IgD-negative memory B cell (primary cell): ENCODE results near the gene ACBD7. TPM values are rescaled to one million over a fixed set of nuclear protein-coding genes. Genes with fewer than 3 reads are reported as not detected.

Source experiments
- H3K27ac Mint-ChIP-seq, 3 donors: one replicate each; pipeline ENCODE4 v1.8.0; 2020 to 2022; ENCODE audit warnings: mild to moderate bottlenecking in 3 of 3, mixed read lengths in 3 of 3, moderate library complexity in 1 of 3
- H3K27me3 Mint-ChIP-seq: one replicate; pipeline ENCODE4 v1.8.0; 2021; ENCODE audit warnings: mixed read lengths
- H3K36me3 Mint-ChIP-seq: one replicate; pipeline ENCODE4 v1.8.0; 2020; ENCODE audit warnings: mild to moderate bottlenecking, mixed read lengths
- H3K4me1 Mint-ChIP-seq, 3 donors: one replicate each; pipeline ENCODE4 v1.8.0; 2020 to 2022; ENCODE audit warnings: mixed read lengths in 3 of 3, mild to moderate bottlenecking in 1 of 3
- H3K4me3 Mint-ChIP-seq, 4 donors: one replicate each; pipeline ENCODE4 v1.8.0; 2020 to 2022; ENCODE audit warnings: mild to moderate bottlenecking in 4 of 4, mixed read lengths in 4 of 4, moderate library complexity in 3 of 4
- H3K9me3 Mint-ChIP-seq, 3 donors: one replicate each; pipeline ENCODE4 v1.8.0; 2020 to 2021; ENCODE audit warnings: mixed read lengths in 3 of 3, mild to moderate bottlenecking in 1 of 3
- polyA plus RNA-seq: library from polyadenylated mRNA; unstranded; fragments of 300-500 nt; fragmentation: Illumina TruSeq; gene quantifications from one replicate; pipeline ENCODE4 v1.2.3, GENCODE V29; 2021

Gene ACBD7
- polyA plus RNA-seq, 1 donor from 2014 or later: not detected

GRCh38 chr10:15060638-15061037 lies 27.9 kb downstream of the ACBD7 start:
- peaks cover 5% of the 10 kb centered on the region for H3K36me3 Mint-ChIP-seq
- H3K27ac Mint-ChIP-seq: no peak overlapping the region
- peaks cover 9% of the 10 kb centered on the region for H3K27me3 Mint-ChIP-seq
- peaks cover 14 to 26% (median 19%) of the 10 kb centered on the region in 3 donors for H3K9me3 Mint-ChIP-seq
- H3K4me3 Mint-ChIP-seq: peak overlapping the region in 1 of 4 donors; percentile 5
- no peaks in the 10 kb centered on the region for H3K4me1 Mint-ChIP-seq

- Mint-ChIP-seq H3K4me3 (no peak overlapping the region), H3K9me3 (peaks cover 9 to 20% (median 15%) of the 10 kb centered on the region in 3 donors), H3K36me3 (peaks cover 3% of the 10 kb centered on the region), H3K27ac (no peak overlapping the region), H3K4me1 (no peaks in the 10 kb centered on the region), H3K27me3 (peaks cover 6% of the 10 kb centered on the region)
These were observed 28.7 kb downstream of the ACBD7 start for GRCh38 chr10:15059914-15060313.

- Mint-ChIP-seq H3K4me3 (no peak overlapping the region), H3K9me3 (peaks cover 9 to 20% (median 15%) of the 10 kb centered on the region in 3 donors), H3K4me1 (no peaks in the 10 kb centered on the region), H3K27me3 (peaks cover 6% of the 10 kb centered on the region), H3K27ac (no peak overlapping the region), H3K36me3 (peaks cover 3% of the 10 kb centered on the region)
These were observed 29.9 kb downstream of the ACBD7 start for GRCh38 chr10:15058689-15059088.

GRCh38 chr10:15053061-15053460 lies 35.5 kb downstream of the ACBD7 start:
- Mint-ChIP-seq H3K4me1 (no peaks in the 10 kb centered on the region), H3K4me3 (no peak overlapping the region), H3K9me3 (no peaks in the 10 kb centered on the region), H3K27me3 (peaks cover 1% of the 10 kb centered on the region), H3K27ac (no peak overlapping the region), H3K36me3 (no peaks in the 10 kb centered on the region)

- peaks cover 1% of the 10 kb centered on the region for H3K27me3 Mint-ChIP-seq
- H3K4me3 Mint-ChIP-seq: no peak overlapping the region
- H3K36me3 Mint-ChIP-seq: no peaks in the 10 kb centered on the region
- H3K9me3 Mint-ChIP-seq: no peaks in the 10 kb centered on the region
- H3K4me1 Mint-ChIP-seq: no peaks in the 10 kb centered on the region
- no peak overlapping the region for H3K27ac Mint-ChIP-seq
These were observed 36.5 kb downstream of the ACBD7 start for GRCh38 chr10:15052121-15052520.

GRCh38 chr10:15049533-15049932 lies 39.0 kb downstream of the ACBD7 start:
- Mint-ChIP-seq H3K4me1 (no peaks in the 10 kb centered on the region), H3K4me3 (no peak overlapping the region), H3K27ac (no peak overlapping the region), H3K27me3 (no peaks in the 10 kb centered on the region), H3K9me3 (no peaks in the 10 kb centered on the region), H3K36me3 (no peaks in the 10 kb centered on the region)

GRCh38 chr10:15046626-15047025 lies 42.0 kb downstream of the ACBD7 start:
- Mint-ChIP-seq H3K4me1 (no peaks in the 10 kb centered on the region), H3K27me3 (peaks cover 1% of the 10 kb centered on the region), H3K4me3 (no peak overlapping the region), H3K27ac (no peak overlapping the region), H3K36me3 (no peaks in the 10 kb centered on the region), H3K9me3 (no peaks in the 10 kb centered on the region)

- Mint-ChIP-seq H3K9me3 (no peaks in the 10 kb centered on the region), H3K27ac (no peak overlapping the region), H3K27me3 (peaks cover 1% of the 10 kb centered on the region), H3K36me3 (no peaks in the 10 kb centered on the region), H3K4me3 (no peak overlapping the region), H3K4me1 (no peaks in the 10 kb centered on the region)
These were observed 43.2 kb downstream of the ACBD7 start for GRCh38 chr10:15045380-15045779.

GRCh38 chr10:15043674-15044073 lies 44.9 kb downstream of the ACBD7 start, which contains the start of gene OLAH:
Gene OLAH (plus strand): TSS chr10:15043943. CDS start chr10:15047289, 3,346 bp downstream.
- no peaks in the 10 kb centered on the region for H3K4me1 Mint-ChIP-seq
- H3K36me3 Mint-ChIP-seq: no peaks in the 10 kb centered on the region
- no peak within 1 kb of the TSS for H3K27ac Mint-ChIP-seq
- no peaks in the 10 kb centered on the region for H3K9me3 Mint-ChIP-seq
- peaks cover 1% of the 10 kb centered on the region for H3K27me3 Mint-ChIP-seq
- no peak within 1 kb of the TSS for H3K4me3 Mint-ChIP-seq

GRCh38 chr10:15038416-15038815 lies 50.2 kb downstream of the ACBD7 start:
- Mint-ChIP-seq H3K4me3 (no peak overlapping the region), H3K27ac (no peak overlapping the region), H3K9me3 (peaks cover 0 to 3% (median 0%) of the 10 kb centered on the region in 3 donors), H3K4me1 (peaks cover 0 to 1% (median 0%) of the 10 kb centered on the region in 3 donors), H3K36me3 (no peaks in the 10 kb centered on the region), H3K27me3 (peaks cover 2% of the 10 kb centered on the region)

GRCh38 chr10:15037691-15038090 lies 50.9 kb downstream of the ACBD7 start:
- H3K36me3 Mint-ChIP-seq: no peaks in the 10 kb centered on the region
- peaks cover 3% of the 10 kb centered on the region for H3K27me3 Mint-ChIP-seq
- no peak overlapping the region for H3K4me3 Mint-ChIP-seq
- peaks cover 0 to 3% (median 0%) of the 10 kb centered on the region in 3 donors for H3K9me3 Mint-ChIP-seq
- H3K27ac Mint-ChIP-seq: no peak overlapping the region
- peaks cover 0 to 1% (median 0%) of the 10 kb centered on the region in 3 donors for H3K4me1 Mint-ChIP-seq

- no peak overlapping the region for H3K4me3 Mint-ChIP-seq
- H3K4me1 Mint-ChIP-seq: peaks cover 0 to 1% (median 0%) of the 10 kb centered on the region in 3 donors
- peaks cover 2% of the 10 kb centered on the region for H3K27me3 Mint-ChIP-seq
- H3K27ac Mint-ChIP-seq: no peak overlapping the region
- H3K9me3 Mint-ChIP-seq: peaks cover 0 to 3% (median 0%) of the 10 kb centered on the region in 3 donors
- no peaks in the 10 kb centered on the region for H3K36me3 Mint-ChIP-seq
These were observed 52.9 kb downstream of the ACBD7 start for GRCh38 chr10:15035385-15036301.

GRCh38 chr10:15027741-15028140 lies 60.8 kb downstream of the ACBD7 start:
- no peaks in the 10 kb centered on the region for H3K9me3 Mint-ChIP-seq
- H3K4me1 Mint-ChIP-seq: no peaks in the 10 kb centered on the region
- H3K36me3 Mint-ChIP-seq: peaks cover 1% of the 10 kb centered on the region
- H3K27ac Mint-ChIP-seq: no peak overlapping the region
- H3K27me3 Mint-ChIP-seq: peaks cover 2% of the 10 kb centered on the region
- no peak overlapping the region for H3K4me3 Mint-ChIP-seq
